WTC11 (cell line): ENCODE results near the gene LRRC17.

Source experiments
- ATF3 ChIP-seq: sonication (generic); formaldehyde crosslinking; conservative IDR thresholded peaks from 2 replicates; pipeline ENCODE4 v1.8.1; 2022; ENCODE audit warnings: mild to moderate bottlenecking, missing genetic modification reagents
- CBFB ChIP-seq: sonication (generic); formaldehyde crosslinking; IDR thresholded peaks from 2 replicates; pipeline ENCODE4 v1.8.1; 2022; ENCODE audit warnings: mild to moderate bottlenecking, low read depth, missing genetic modification reagents
- CREM ChIP-seq: sonication (generic); formaldehyde crosslinking; IDR thresholded peaks from 2 replicates; pipeline ENCODE4 v1.8.1; 2022; ENCODE audit warnings: mild to moderate bottlenecking, missing genetic modification reagents, moderate library complexity
- CTCF ChIP-seq: fragments of 200-600 bp; IDR thresholded peaks from 2 replicates; pipeline ENCODE4 v1.8.0; 2022; ENCODE audit warnings: antibody characterized with exemption
- E2F1 ChIP-seq: sonication (generic); formaldehyde crosslinking; IDR thresholded peaks from 2 replicates; pipeline ENCODE4 v1.8.0; 2022; ENCODE audit warnings: mild to moderate bottlenecking, missing genetic modification reagents
- FOXP1 ChIP-seq: sonication (generic); formaldehyde crosslinking; IDR thresholded peaks from 2 replicates; pipeline ENCODE4 v1.8.0; 2022; ENCODE audit warnings: missing genetic modification reagents, mild to moderate bottlenecking, moderate library complexity, borderline replicate concordance
- IRF2 ChIP-seq: sonication (generic); formaldehyde crosslinking; IDR thresholded peaks from 2 replicates; pipeline ENCODE4 v1.8.0; 2022; ENCODE audit warnings: low read depth, missing genetic modification reagents, borderline replicate concordance
- SMAD3 ChIP-seq: sonication (generic); formaldehyde crosslinking; IDR thresholded peaks from 2 replicates; pipeline ENCODE4 v1.8.0; 2022; ENCODE audit warnings: missing genetic modification reagents, mild to moderate bottlenecking, borderline replicate concordance
- TEAD4 ChIP-seq: sonication (generic); formaldehyde crosslinking; IDR thresholded peaks from 2 replicates; pipeline ENCODE4 v1.8.0; 2022; ENCODE audit warnings: mild to moderate bottlenecking, missing genetic modification reagents
- ZBTB21 ChIP-seq: sonication (generic); formaldehyde crosslinking; IDR thresholded peaks from 2 replicates; pipeline ENCODE4 v1.8.1; 2023; ENCODE audit warnings: mild to moderate bottlenecking, missing genetic modification reagents, borderline replicate concordance
- ZBTB43 ChIP-seq: sonication (generic); formaldehyde crosslinking; IDR thresholded peaks from 2 replicates; pipeline ENCODE4 v1.8.1; 2023; ENCODE audit warnings: mild to moderate bottlenecking, missing genetic modification reagents
- ZNF317 ChIP-seq: sonication (generic); formaldehyde crosslinking; IDR thresholded peaks from 2 replicates; pipeline ENCODE4 v1.8.1; 2023; ENCODE audit warnings: low read depth, mild to moderate bottlenecking, moderate library complexity, missing genetic modification reagents, borderline replicate concordance
- ZNF396 ChIP-seq: fragments of 250-450 bp; sonication (Bioruptor Pico); IDR thresholded peaks from 2 replicates; pipeline ENCODE4 v1.8.0; 2021; ENCODE audit warnings: mild to moderate bottlenecking, moderate library complexity, borderline replicate concordance

- TF ChIP-seq E2F1 (CRISPR knock-in tag) (no peak), ZBTB43 (CRISPR knock-in tag) (no peak), TEAD4 (CRISPR knock-in tag) (no peak), SMAD3 (CRISPR knock-in tag) (no peak), ZBTB21 (no peak), CTCF (no peak), ATF3 (no peak), ZNF396 (CRISPR knock-in tag) (no peak), CREM (CRISPR knock-in tag) (no peak), ZNF317 (CRISPR knock-in tag) (no peak), CBFB (CRISPR knock-in tag) (no peak), FOXP1 (CRISPR knock-in tag) (no peak), IRF2 (CRISPR knock-in tag) (no peak)
These were observed 63.1 kb downstream of the LRRC17 start for GRCh38 chr7:102975854-102976253.
